K562 (cell line): ENCODE data around the gene LHB. TPM values are rescaled to one million over a fixed set of nuclear protein-coding genes. Genes with fewer than 3 reads are reported as not detected.
"Not testable (repeated sequence)": the region's sequence is repeated elsewhere in the genome, so short reads cannot be mapped to it uniquely, and the experiment has no call there.

Experiments used
- ATAC-seq: fragments of 200-7000 bp; cut with Tn5 transposase; 3 replicates; pipeline ENCODE4 v1.9.1; 2020; ENCODE audit warnings: moderate library complexity
- BruUV-seq: library from RNA; stranded (reverse); fragments of 400-500 nt; replicated peaks from 2 replicates; lab custom pipeline; 2021; lab: Mats Ljungman, UMichigan
- CTCF ChIA-PET: fragments of 300-600 bp; formaldehyde crosslinking; extraction: SDS; loops from one replicate; lab custom pipeline; 2021; ENCODE audit warnings: low intra/inter-chr PET ratio; lab: Yijun Ruan, JAX
- POLR2A ChIA-PET: fragments of 300-600, 350-650 bp; sonication (Branson Sonifier 250); formaldehyde crosslinking; extraction: SDS; loops from one replicate; lab custom pipeline; 2021; ENCODE audit warnings: antibody characterized with exemption, inconsistent platforms; lab: Yijun Ruan, JAX
- DNase-seq, 4 experiments: peaks; one replicate each; pipeline versions ENCODE4 v3.0.0 to v3.0.0-alpha.2; 2011 to 2018; ENCODE audit warnings: low spot score in 3 of 4, mixed read lengths in 3 of 4; ENCODE audit errors: extremely low read depth in 1 of 4
- FAIRE-seq: peaks from 2 replicates; lab custom pipeline; 2011; peaks lifted over from hg19 to GRCh38; lab: Jason Lieb, UNC
- H2AFZ ChIP-seq: 2 replicates; pipeline ENCODE4 v1.6.0; 2011; ENCODE audit warnings: low read depth, low read length, control low read depth, inconsistent platforms
- H3K27ac ChIP-seq: fragments of 200-600 bp; 3 replicates; pipeline ENCODE4 v1.8.0; 2011; ENCODE audit warnings: low read depth, mild to moderate bottlenecking, control low read depth, inconsistent platforms, low read length, moderate library complexity, mixed read lengths; ENCODE audit errors: extremely low read depth
- H3K27me3 ChIP-seq, 2 experiments: fragments of 300-600 bp in 1 of 2; 2 replicates in 1 of 2; 3 replicates in 1 of 2; pipeline versions ENCODE4 v1.6.0 to v1.8.0; 2011; ENCODE audit warnings: inconsistent platforms in 2 of 2, low read length in 2 of 2, mild to moderate bottlenecking in 1 of 2, mixed read lengths in 1 of 2, moderate library complexity in 1 of 2; ENCODE audit not compliant: control insufficient read depth in 2 of 2, insufficient read depth in 2 of 2
- H3K36me3 ChIP-seq: fragments of 300-600 bp; 3 replicates; pipeline ENCODE4 v1.8.0; 2011; ENCODE audit warnings: mild to moderate bottlenecking, low read length, inconsistent platforms; ENCODE audit not compliant: control insufficient read depth, insufficient read depth
- H3K4me1 ChIP-seq, 2 experiments: fragments of 200-600 bp in 1 of 2; replicated peaks in 1 of 2; 2 replicates in 1 of 2; 3 replicates in 1 of 2; pipeline versions ENCODE4 v1.5.1 to v1.8.0; 2011; ENCODE audit warnings: inconsistent platforms in 2 of 2, low read length in 2 of 2, mild to moderate bottlenecking in 1 of 2, mixed read lengths in 1 of 2, moderate library complexity in 1 of 2; ENCODE audit not compliant: control insufficient read depth in 2 of 2, insufficient read depth in 2 of 2
- H3K4me2 ChIP-seq: 2 replicates; pipeline ENCODE4 v1.6.1; 2011; ENCODE audit warnings: low read length, control low read depth, inconsistent platforms, mixed read lengths; ENCODE audit not compliant: insufficient read depth
- H3K4me3 ChIP-seq: fragments of 200-600 bp; sonication (generic), shearing (Covaris generic); 2 replicates; pipeline ENCODE4 v1.5.1; 2016; ENCODE audit warnings: control low read depth, inconsistent platforms
- H3K79me2 ChIP-seq: fragments of 200-600 bp; 3 replicates; pipeline ENCODE4 v1.8.0; 2011; ENCODE audit warnings: low read length, inconsistent platforms; ENCODE audit not compliant: control insufficient read depth, insufficient read depth
- H3K9ac ChIP-seq, 2 experiments: 2 replicates each; pipeline versions ENCODE4 v1.6.0 to v1.6.1; 2011; ENCODE audit warnings: low read depth in 2 of 2, low read length in 2 of 2, control low read depth in 1 of 2, inconsistent platforms in 1 of 2, mild to moderate bottlenecking in 1 of 2, mixed read lengths in 1 of 2; ENCODE audit not compliant: insufficient read depth in 1 of 2
- H3K9me1 ChIP-seq: one replicate; pipeline ENCODE4 v1.6.0; 2011; ENCODE audit warnings: inconsistent platforms, mild to moderate bottlenecking, low read length, moderate library complexity; ENCODE audit not compliant: control insufficient read depth, insufficient read depth
- H3K9me3 ChIP-seq: replicated peaks from 2 replicates; pipeline ENCODE4 v1.5.1; 2011; ENCODE audit warnings: low read depth, low read length, inconsistent platforms; ENCODE audit not compliant: control insufficient read depth, insufficient read depth
- H4K20me1 ChIP-seq: replicated peaks from 2 replicates; pipeline ENCODE4 v1.6.1; 2011; ENCODE audit warnings: low read length, inconsistent platforms, mixed read lengths; ENCODE audit not compliant: control insufficient read depth, insufficient read depth
- WGBS: fragments of 100-300 bp; shearing (Covaris generic); methylation state at CpG from one replicate; pipeline ENCODE4 v1.1.6; 2016; ENCODE audit warnings: low coverage, mixed read lengths; ENCODE audit not compliant: insufficient coverage; ENCODE audit errors: missing lambda C conversion rate; 5-methylcytosine and 5-hydroxymethylcytosine counted together
- in situ Hi-C: fragments of 300-500 bp; cut with MboI; formaldehyde crosslinking; loops from 4 replicates; pipeline ENCODE4 v1.15.0; 2018; ENCODE audit warnings: inconsistent platforms, mixed read lengths
- intact Hi-C: fragments of 100-400 bp; cut with micrococcal nuclease; formaldehyde crosslinking; loops from 2 replicates; pipeline ENCODE4 v1.14.2; 2022
- polyA plus RNA-seq, 8 experiments: library from polyadenylated mRNA; depleted of rRNA in 4 of 8; stranded (reverse) in 5 of 8; unstranded in 3 of 8; fragments of >200 nt; fragmentation: Nextera tagmentation in 2 of 8; fragmentation: Illumina TruSeq in 1 of 8; extraction: Ambion mirVana in 2 of 8; extraction: Trizol in 1 of 8; gene quantifications; 2 replicates each; pipeline versions ENCODE4 v1.2.1 to v1.2.3, GENCODE V29; 2011 to 2014; ENCODE audit warnings: inconsistent platforms in 1 of 8, missing spikeins in 1 of 8
- total RNA-seq, 7 experiments: library from RNA; depleted of rRNA in 6 of 7; stranded (reverse); fragments of >200 nt in 6 of 7; fragmentation: Illumina TruSeq in 2 of 7; extraction: Trizol in 2 of 7; gene quantifications; 2 replicates each; pipeline versions ENCODE4 v1.2.1 to v1.2.3, GENCODE V29; 2011 to 2021; ENCODE audit warnings: low replicate concordance in 1 of 7

LHB gene
- total and polyA plus RNA-seq, 9 of the 15 experiments (the other 6 are each of a cell fraction or from before 2014, with no cell fraction given): 0.54 TPM; not detected in 8

DNA sequence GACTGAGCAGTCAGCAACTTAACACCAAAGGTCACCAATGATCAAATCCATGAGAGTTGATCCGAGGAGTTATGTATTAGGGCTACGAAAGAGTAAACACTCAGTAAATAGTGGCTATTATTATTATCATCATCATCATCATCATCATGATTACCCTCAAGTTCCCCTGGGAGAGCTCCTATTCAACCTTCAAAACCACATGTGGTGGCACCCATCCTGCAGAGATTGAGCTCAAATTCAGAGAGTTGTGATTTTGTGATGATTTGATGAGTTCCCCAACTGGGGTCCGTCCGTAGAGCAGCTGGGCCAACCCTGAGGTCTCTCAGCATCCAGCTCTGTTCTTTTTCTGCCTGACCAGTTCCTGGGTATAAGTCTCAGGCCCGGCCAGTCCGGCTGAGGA lies 8.2 kb upstream of the LHB start:
- H3K9me1 ChIP-seq, H3K27ac ChIP-seq, H3K36me3 ChIP-seq, FAIRE-seq, POLR2A ChIA-PET, BruUV-seq, DNase-seq, H3K79me2 ChIP-seq, H3K27me3 ChIP-seq, H3K4me3 ChIP-seq, H2AFZ ChIP-seq, CTCF ChIA-PET, in situ Hi-C loops, H3K4me2 ChIP-seq, ATAC-seq, H3K9ac ChIP-seq, intact Hi-C loops, H3K9me3 ChIP-seq, H4K20me1 ChIP-seq: not testable (repeated sequence)
- WGBS: 0% methylated on average over 2 of the region's 6 CpGs
- peaks cover 6 to 16% of the 10 kb centered on the region in 2 experiments; a peak in 4 of 5 replicates for H3K4me1 ChIP-seq

- CTCF ChIA-PET: not testable (repeated sequence)
Observed at GRCh38 chr19:49024233-49024632, 7.3 kb upstream of the LHB start, which contains the start of gene CGB3. Gene CGB3 (minus strand): TSS chr19:49024333. CDS start chr19:49023971, 362 bp downstream.

More at GRCh38 chr19:49024233-49024632, 7.3 kb upstream of the LHB start, which contains the start of gene CGB3:
- in situ Hi-C loops, H3K4me2 ChIP-seq, DNase-seq, H3K36me3 ChIP-seq, FAIRE-seq, POLR2A ChIA-PET, H3K9ac ChIP-seq, H3K9me1 ChIP-seq, H3K27ac ChIP-seq, BruUV-seq, ATAC-seq, H3K79me2 ChIP-seq, H3K27me3 ChIP-seq, H2AFZ ChIP-seq, H3K4me3 ChIP-seq, intact Hi-C loops, H3K9me3 ChIP-seq, H4K20me1 ChIP-seq: not testable (repeated sequence)
- WGBS: 3% methylated on average over 9 of the region's 15 CpGs
- H3K4me1 ChIP-seq: peaks cover 6 to 19% of the 10 kb centered on the region in 2 experiments; a peak in 4 of 5 replicates
